Measurements from ENCODE around the gene KMO. TPM values are rescaled to one million over a fixed set of nuclear protein-coding genes. Genes with fewer than 3 reads are reported as not detected.

Gene KMO
- total RNA-seq, 1 donor from 2014 or later, result 0.50 TPM

DNA sequence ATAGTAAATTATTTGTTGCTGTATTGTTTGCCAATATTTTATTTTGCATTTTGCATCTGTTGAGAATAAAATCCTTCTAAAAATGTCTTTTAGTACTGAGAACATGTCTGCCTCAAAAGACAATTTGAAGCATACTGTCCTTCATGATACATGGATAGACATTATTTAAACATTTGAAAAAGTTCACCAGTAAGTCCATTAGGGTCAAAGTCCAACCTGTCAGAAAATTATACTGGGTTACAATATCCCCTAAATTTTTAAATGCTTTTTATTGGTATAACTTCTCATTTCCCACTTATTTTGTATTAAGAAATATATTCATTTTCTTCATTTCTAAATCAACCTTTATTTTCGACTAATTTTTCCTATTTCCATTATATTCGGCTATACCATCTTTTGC lies 98.7 kb downstream of the KMO start:
- no peak overlapping the region for H3K27ac Mint-ChIP-seq (ENCODE audit: unreplicated experiment)
- peaks cover 5% of the 10 kb centered on the region for H3K4me1 Mint-ChIP-seq (ENCODE audit: low read depth, unreplicated experiment)
- H3K79me2 ChIP-seq (ENCODE audit: insufficient read depth, low read length), result peaks cover 13% of the 10 kb centered on the region

DNA sequence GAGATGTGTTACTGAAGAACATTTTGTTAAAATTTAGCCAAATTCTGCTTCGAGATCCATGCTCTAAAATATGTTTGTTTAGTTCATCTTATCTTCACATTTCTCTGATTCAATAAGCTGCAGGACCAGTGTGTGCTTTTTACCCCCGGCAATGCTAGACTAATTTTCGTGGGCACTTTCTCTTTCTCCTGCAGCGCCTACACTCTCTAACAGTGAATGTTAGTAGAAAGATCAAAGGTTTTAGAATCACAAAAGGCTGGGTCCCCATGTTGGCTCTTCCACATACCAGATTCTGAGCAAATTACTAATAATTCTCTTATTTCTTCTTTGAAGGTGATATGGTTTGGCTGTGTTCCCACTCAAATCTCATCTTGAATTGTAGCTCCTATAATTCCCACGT lies 99.5 kb downstream of the KMO start:
- Histone ChIP-seq H2AFZ (ENCODE audit: low read depth, low read length) (no peak overlapping the region), H3K4me2 (ENCODE audit: low read length) (no peak overlapping the region), H3K36me3 (ENCODE audit: insufficient read depth, low read length) (peaks cover 12% of the 10 kb centered on the region), H4K20me1 (ENCODE audit: insufficient read depth, low read length) (no peaks in the 10 kb centered on the region), H3K4me1 (ENCODE audit: insufficient read depth, low read length) (no peaks in the 10 kb centered on the region), H3K27ac (ENCODE audit: low read depth, low read length) (no peak overlapping the region), H3K9me3 (ENCODE audit: insufficient read depth, low read depth, low read length) (no peaks in the 10 kb centered on the region), H3K9ac (ENCODE audit: low read length) (no peak overlapping the region), H3K4me3 (ENCODE audit: insufficient read depth, low read depth, low read length) (no peak overlapping the region), H3K27me3 (ENCODE audit: insufficient read depth, low read length) (no peaks in the 10 kb centered on the region), H3K79me2 (ENCODE audit: insufficient read depth, low read length) (peaks cover 19% of the 10 kb centered on the region)
- Mint-ChIP-seq H3K27ac (ENCODE audit: unreplicated experiment) (no peak overlapping the region), H3K4me1 (ENCODE audit: low read depth, unreplicated experiment) (peaks cover 6% of the 10 kb centered on the region), H3K36me3 (ENCODE audit: low read depth, unreplicated experiment) (peaks cover 2% of the 10 kb centered on the region), H3K9me3 (ENCODE audit: unreplicated experiment) (no peaks in the 10 kb centered on the region), H3K4me3 (ENCODE audit: unreplicated experiment) (no peak overlapping the region), H3K27me3 (ENCODE audit: low read depth, unreplicated experiment) (no peaks in the 10 kb centered on the region)
- TF ChIP-seq, protein P1, sequence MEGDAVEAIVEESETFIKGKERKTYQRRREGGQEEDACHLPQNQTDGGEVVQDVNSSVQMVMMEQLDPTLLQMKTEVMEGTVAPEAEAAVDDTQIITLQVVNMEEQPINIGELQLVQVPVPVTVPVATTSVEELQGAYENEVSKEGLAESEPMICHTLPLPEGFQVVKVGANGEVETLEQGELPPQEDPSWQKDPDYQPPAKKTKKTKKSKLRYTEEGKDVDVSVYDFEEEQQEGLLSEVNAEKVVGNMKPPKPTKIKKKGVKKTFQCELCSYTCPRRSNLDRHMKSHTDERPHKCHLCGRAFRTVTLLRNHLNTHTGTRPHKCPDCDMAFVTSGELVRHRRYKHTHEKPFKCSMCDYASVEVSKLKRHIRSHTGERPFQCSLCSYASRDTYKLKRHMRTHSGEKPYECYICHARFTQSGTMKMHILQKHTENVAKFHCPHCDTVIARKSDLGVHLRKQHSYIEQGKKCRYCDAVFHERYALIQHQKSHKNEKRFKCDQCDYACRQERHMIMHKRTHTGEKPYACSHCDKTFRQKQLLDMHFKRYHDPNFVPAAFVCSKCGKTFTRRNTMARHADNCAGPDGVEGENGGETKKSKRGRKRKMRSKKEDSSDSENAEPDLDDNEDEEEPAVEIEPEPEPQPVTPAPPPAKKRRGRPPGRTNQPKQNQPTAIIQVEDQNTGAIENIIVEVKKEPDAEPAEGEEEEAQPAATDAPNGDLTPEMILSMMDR (IDR thresholded peaks at IDR 0.05; ENCODE audit: insufficient read depth, low read depth, low read length), result no peak
- TF ChIP-seq EZH2 (IDR thresholded peaks at IDR 0.05; ENCODE audit: insufficient read depth, low read length), result no peak
- DNase-seq (ENCODE audit: low read depth), result no peak
- no peak for FAIRE-seq

More for the DNA sequence above, 98.7 kb downstream of the KMO start:
- H3K4me1 ChIP-seq (ENCODE audit: insufficient read depth, low read length), result no peaks in the 10 kb centered on the region
- H3K27me3 Mint-ChIP-seq (ENCODE audit: low read depth, unreplicated experiment), result no peaks in the 10 kb centered on the region
- H3K9me3 ChIP-seq (ENCODE audit: insufficient read depth, low read depth, low read length), result no peaks in the 10 kb centered on the region
- H3K36me3 ChIP-seq (ENCODE audit: insufficient read depth, low read length), result peaks cover 12% of the 10 kb centered on the region
- no peak overlapping the region for H2AFZ ChIP-seq (ENCODE audit: low read depth, low read length)
- no peak overlapping the region for H3K9ac ChIP-seq (ENCODE audit: low read length)
- no peak overlapping the region for H3K4me3 ChIP-seq (ENCODE audit: insufficient read depth, low read depth, low read length)
- H3K27me3 ChIP-seq (ENCODE audit: insufficient read depth, low read length), result no peaks in the 10 kb centered on the region
- peaks cover 2% of the 10 kb centered on the region for H3K36me3 Mint-ChIP-seq (ENCODE audit: low read depth, unreplicated experiment)
- no peak overlapping the region for H3K4me3 Mint-ChIP-seq (ENCODE audit: unreplicated experiment)
- H3K4me2 ChIP-seq (ENCODE audit: low read length), result no peak overlapping the region
- no peaks in the 10 kb centered on the region for H4K20me1 ChIP-seq (ENCODE audit: insufficient read depth, low read length)
- DNase-seq (ENCODE audit: low read depth), result no peak
- H3K27ac ChIP-seq (ENCODE audit: low read depth, low read length), result no peak overlapping the region
- no peaks in the 10 kb centered on the region for H3K9me3 Mint-ChIP-seq (ENCODE audit: unreplicated experiment)
- FAIRE-seq, result no peak
- no peak for TF ChIP-seq EZH2 (IDR thresholded peaks at IDR 0.05; ENCODE audit: insufficient read depth, low read length)
- TF ChIP-seq, protein P1 (IDR thresholded peaks at IDR 0.05; ENCODE audit: insufficient read depth, low read depth, low read length), result no peak

DNA sequence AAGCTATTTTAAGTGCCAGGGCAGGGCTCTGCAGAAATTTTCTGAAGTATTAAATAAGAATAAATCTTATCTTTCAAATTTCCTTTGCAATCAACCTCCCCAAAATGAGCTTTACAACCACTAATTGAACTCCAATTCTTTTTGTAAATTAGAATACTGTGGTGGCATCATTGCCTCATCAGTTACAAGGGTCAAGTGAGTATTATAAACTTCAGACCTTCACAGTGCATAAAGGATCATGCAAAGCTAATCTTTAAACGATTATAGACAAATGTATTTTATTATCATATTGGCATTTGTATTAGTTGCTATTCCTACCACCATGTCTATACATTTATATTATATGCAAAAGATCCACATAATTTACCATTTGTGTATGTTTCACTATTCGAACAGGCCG lies 100.8 kb downstream of the KMO start:
- Histone ChIP-seq H3K27me3 (ENCODE audit: insufficient read depth, low read length) (no peaks in the 10 kb centered on the region), H3K79me2 (ENCODE audit: insufficient read depth, low read length) (peaks cover 32% of the 10 kb centered on the region)

More for the DNA sequence above, 100.8 kb downstream of the KMO start:
- Mint-ChIP-seq H3K9me3 (ENCODE audit: unreplicated experiment) (no peaks in the 10 kb centered on the region), H3K27me3 (ENCODE audit: low read depth, unreplicated experiment) (no peaks in the 10 kb centered on the region), H3K27ac (ENCODE audit: unreplicated experiment) (no peak overlapping the region), H3K4me3 (ENCODE audit: unreplicated experiment) (no peak overlapping the region), H3K36me3 (ENCODE audit: low read depth, unreplicated experiment) (peaks cover 2% of the 10 kb centered on the region), H3K4me1 (ENCODE audit: low read depth, unreplicated experiment) (peaks cover 19% of the 10 kb centered on the region)
- Histone ChIP-seq H3K36me3 (ENCODE audit: insufficient read depth, low read length) (peaks cover 12% of the 10 kb centered on the region), H3K4me3 (ENCODE audit: insufficient read depth, low read depth, low read length) (no peak overlapping the region), H3K4me1 (ENCODE audit: insufficient read depth, low read length) (peaks cover 6% of the 10 kb centered on the region), H4K20me1 (ENCODE audit: insufficient read depth, low read length) (peaks cover 10% of the 10 kb centered on the region), H2AFZ (ENCODE audit: low read depth, low read length) (no peak overlapping the region), H3K9me3 (ENCODE audit: insufficient read depth, low read depth, low read length) (no peaks in the 10 kb centered on the region), H3K27ac (ENCODE audit: low read depth, low read length) (no peak overlapping the region), H3K9ac (ENCODE audit: low read length) (no peak overlapping the region), H3K4me2 (ENCODE audit: low read length) (no peak overlapping the region)
- TF ChIP-seq EZH2 (IDR thresholded peaks at IDR 0.05; ENCODE audit: insufficient read depth, low read length), result no peak
- TF ChIP-seq, protein P1 (IDR thresholded peaks at IDR 0.05; ENCODE audit: insufficient read depth, low read depth, low read length), result no peak
- FAIRE-seq (no peak), DNase-seq (ENCODE audit: low read depth) (no peak)

Data from astrocyte (in vitro differentiated cells and primary cell).